HG02884 (cell line): Measurements from ENCODE around the gene IGIP.
"Not testable (repeated sequence)": the region's sequence is repeated elsewhere in the genome, so short reads cannot be mapped to it uniquely, and the experiment has no call there.

Source experiments
- ATAC-seq: cut with Tn5 transposase; IDR thresholded peaks from one replicate; pipeline ENCODE4 v1.9.1; 2021; ENCODE audit warnings: mild to moderate bottlenecking, moderate library complexity; ENCODE audit not compliant: unreplicated experiment

The IGIP gene

GRCh38 chr5:140140435-140140834 lies 14.7 kb downstream of the IGIP start:
- no peak for ATAC-seq

GRCh38 chr5:140141241-140141640 lies 15.5 kb downstream of the IGIP start:
- no peak for ATAC-seq

GRCh38 chr5:140142246-140142645 lies 16.5 kb downstream of the IGIP start:
- no peak for ATAC-seq

DNA sequence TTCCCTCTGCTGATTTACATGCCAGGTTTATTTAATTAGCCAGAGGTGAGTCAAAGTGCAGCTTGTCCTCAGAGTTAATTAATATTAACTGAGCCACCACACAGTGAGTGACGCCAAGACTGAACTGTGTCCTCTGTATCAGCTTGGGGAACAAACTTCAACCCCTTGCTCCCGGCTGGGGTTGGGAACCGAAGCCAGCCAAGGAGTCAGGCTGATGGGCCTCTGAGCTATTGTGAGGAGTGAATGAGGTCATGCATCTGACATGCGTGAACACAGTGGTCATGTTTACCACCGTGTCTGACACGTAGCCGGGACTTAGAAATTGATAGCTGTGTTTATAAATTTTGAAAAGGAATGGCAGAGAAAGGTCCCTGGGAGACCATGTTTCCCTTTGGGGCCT lies 17.1 kb downstream of the IGIP start:
- no peak for ATAC-seq

DNA sequence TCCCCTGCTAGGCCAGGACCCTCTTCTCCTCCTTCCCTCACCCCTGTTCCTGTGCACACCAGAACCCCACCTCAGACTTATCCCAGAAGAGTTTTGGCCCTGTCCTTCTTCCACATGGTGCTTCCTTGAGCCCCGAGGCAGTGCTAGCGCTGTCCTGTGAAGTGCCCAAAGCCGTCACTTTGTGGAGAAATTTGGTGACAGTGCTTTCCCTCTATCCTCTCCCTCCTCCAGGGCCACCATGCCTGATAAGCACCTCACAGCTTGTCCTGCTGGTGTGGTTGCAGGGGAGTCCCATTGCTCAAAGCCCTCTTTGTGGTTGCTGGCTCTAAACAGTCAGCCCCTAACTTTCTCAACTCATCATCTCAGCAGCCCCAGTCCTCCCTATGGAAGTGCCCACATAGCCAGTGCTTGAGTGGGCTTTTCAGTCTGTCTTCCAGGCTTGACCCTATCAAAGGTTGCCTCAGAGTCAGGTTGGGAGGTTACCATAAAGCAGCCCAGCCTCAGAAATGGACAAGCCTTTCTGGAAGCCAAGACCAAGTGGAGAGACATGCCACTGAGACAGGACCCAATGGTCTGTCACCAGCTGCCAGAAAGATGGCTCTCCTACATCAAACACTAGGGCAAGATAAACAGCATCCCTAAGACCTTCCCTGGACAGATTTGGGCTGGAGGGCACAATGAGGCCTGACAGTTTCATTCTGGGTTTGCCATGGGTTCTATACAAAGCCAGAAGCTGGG lies 18.0 kb downstream of the IGIP start:
- no peak for ATAC-seq

- no peak for ATAC-seq
These were observed 19.5 kb downstream of the IGIP start for GRCh38 chr5:140145256-140145655.

- peak; percentile 61 for ATAC-seq
These were observed 20.2 kb downstream of the IGIP start for GRCh38 chr5:140145818-140146522.

DNA sequence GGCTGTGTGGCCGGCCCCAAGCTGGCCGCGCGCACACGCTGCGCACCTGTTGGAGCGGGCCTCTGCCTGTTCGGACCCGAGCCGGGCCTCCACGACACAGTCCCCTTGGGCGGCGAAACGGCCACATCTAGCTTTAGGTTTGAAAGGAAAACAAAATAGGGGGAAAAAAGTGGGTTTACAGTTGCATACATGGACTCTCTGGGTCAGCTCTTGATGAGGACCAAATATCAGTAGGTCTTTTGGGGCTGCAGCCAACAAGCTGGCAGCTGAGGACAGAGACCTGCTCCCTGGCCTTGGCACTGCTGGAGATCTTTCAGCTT lies 20.7 kb downstream of the IGIP start:
- no peak for ATAC-seq

DNA sequence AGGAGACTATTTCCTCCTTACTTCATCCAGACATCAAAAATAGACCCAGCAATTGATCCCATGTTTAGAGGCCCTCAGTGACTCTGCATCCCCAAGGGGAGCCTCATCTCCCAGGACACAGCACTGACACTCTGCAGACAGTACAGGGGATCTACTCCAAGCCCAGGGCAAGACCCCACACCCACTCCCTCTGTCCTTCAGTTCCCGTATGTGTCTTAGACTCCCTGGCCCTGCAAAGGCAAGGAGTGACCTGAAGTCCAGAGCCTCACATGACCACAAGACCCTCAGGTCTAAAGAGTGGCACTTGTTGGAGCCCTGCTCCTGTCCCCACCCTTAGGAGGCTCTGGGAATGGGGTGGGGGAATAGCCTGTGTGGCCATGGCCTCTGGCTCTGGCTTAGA lies 21.7 kb downstream of the IGIP start:
- no peak for ATAC-seq

DNA sequence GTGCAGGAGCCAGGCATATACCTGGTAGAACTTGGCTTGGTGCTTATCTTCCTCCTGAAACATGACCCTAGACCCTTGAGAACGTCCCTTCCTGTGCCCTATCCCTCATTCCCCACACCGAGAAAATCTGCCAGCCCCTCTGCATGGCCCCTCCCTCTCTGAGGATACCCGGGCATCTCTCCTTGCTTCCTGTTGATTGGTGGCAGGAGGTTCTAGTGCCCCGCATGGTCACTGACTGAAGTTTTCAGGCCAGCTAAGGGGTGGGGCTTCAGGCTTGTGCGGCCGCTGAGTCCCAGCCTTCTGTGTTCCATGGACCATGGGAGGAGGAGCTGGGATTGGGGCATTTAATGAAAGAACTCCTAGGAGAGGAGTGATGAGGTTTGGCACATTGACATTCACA lies 22.8 kb downstream of the IGIP start:
- ATAC-seq, result no peak

- no peak for ATAC-seq
These were observed 24.5 kb downstream of the IGIP start for GRCh38 chr5:140150201-140150600.

GRCh38 chr5:140151144-140152021 lies 25.6 kb downstream of the IGIP start:
- ATAC-seq, result no peak

DNA sequence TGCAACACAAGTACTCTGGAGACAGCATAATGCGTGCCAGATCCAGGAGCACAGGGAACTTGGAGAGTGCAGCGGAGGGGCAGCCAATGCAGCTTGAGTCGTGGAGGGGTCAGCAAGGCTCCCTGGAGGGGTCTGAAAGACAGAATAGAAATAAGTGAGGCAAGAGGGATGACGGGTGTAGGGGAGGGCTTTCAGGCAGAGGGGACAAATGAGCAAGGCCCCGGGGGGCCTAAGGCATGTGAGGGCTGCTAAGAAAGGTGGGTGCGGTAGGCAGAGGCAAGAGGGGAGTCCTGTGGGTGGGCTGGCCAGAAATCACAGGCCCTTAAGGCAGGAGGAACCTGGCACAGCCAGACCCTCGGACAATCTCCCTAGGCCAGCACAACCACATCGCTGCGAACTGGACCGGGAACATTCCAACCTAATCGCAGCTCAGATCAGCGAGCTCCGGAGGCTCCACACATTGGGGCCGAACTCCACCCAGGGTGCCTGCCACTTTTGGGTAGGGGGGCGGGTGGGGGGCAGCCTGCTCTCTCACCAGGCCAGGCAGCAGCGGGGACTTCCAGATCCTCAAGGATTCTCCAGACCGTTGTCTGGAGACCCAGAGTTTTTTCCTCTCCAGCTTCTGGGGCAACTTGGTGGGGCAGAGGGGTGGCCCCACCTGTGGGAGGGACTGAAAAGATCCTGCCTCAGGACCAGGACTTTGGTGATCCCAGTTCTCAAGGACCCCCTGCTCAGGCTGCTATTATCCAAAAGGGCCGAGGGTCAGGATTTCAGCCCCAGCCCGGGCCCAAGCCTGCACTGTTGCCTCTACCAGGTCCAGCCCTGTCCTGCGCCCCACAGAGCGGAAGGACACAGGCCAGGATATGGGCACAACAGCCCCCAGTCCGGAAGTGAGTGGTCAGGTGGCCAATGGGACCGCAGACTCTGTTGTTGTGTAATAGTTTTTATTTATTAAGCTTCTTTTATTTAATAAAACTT lies 26.6 kb downstream of the IGIP start:
- ATAC-seq, result no peak

GRCh38 chr5:140153255-140153654 lies 27.5 kb downstream of the IGIP start:
- ATAC-seq, result no peak

DNA sequence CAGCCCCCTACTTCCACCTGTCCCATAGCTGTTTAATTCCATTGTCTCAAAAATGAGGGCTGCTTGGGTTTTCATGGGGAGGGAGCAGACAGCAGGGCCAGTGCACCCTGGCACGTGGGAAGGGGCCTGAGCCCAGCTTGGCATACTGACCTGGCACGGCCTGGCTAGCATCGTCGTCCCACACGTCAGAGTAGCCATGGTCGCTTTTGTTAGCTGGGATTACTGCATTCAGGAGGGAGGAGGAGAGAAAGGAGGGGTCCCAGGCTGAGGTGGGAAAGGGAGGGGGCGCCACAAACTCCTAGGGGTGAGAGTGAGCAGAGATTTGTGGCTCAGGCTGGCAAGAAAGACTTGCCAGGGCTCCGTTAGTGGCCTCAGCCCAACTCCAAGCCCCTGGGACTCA lies 28.2 kb downstream of the IGIP start:
- no peak for ATAC-seq

DNA sequence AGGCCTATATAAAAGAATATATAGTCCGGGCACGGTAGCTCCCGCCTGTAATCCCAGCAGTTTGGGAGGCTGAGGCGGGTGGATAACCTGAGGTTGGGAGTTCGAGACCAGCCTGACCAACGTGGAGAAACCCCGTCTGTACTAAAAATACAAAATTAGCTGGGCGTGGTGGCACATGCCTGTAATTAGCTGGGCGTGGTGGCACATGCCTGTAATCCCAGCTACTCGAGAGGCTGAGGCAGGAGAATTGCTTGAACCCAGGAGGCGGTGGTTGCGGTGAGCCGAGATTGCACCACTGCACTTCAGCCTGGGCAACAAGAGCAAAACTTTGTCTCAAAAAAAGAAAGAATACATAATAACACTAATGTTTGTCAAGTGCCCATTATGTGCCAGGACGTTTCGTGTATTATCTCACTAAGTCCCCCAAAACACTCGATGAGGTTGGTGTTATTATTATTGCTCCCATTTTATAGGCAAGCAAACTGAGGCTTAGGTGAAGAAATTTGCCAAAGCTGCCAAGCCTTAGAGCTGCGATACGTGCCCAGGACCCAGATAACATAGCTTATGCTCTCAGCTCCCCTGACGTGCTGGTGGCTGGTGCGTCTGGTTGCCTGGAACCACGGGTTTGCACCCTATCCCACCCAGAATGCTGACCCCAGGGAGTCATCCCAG lies 29.1 kb downstream of the IGIP start:
- ATAC-seq, result not testable (repeated sequence)

DNA sequence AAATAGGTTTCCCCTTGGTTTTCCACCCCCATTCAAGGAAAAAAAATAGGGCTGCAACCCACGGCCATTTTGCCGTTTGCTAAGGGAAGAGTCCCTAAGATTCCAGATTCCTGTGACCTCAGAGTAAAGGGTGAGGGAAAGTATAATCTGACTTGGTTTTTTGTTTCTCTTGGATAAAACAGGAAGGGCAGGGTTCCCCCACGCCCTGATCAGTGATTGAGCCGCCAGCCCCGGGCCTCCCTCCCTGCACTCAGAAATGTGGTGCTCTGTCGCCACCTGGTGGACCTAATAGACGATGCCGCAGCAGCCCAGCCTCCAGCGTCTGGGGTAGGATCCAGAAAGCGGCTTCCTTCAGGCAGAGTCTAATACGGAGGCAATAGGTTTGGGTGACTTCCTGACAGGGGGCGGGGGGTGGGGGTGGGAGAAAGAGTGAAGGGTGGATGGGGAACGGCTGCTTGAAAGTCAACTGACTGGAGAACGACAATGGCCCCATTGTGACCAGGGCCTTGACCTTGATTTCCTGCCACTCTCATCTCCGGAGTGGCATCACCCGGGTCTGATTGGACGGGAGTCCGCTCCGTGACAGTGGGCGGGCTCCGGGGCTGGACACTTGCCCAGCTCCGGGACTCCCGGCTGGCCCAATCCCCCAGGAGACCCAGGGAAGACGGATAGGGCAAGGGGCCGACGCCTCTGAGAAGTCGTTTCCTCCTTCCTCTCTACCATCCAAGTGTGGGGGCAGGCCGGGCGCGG lies 31.5 kb downstream of the IGIP start:
- ATAC-seq, result peak; percentile 97

DNA sequence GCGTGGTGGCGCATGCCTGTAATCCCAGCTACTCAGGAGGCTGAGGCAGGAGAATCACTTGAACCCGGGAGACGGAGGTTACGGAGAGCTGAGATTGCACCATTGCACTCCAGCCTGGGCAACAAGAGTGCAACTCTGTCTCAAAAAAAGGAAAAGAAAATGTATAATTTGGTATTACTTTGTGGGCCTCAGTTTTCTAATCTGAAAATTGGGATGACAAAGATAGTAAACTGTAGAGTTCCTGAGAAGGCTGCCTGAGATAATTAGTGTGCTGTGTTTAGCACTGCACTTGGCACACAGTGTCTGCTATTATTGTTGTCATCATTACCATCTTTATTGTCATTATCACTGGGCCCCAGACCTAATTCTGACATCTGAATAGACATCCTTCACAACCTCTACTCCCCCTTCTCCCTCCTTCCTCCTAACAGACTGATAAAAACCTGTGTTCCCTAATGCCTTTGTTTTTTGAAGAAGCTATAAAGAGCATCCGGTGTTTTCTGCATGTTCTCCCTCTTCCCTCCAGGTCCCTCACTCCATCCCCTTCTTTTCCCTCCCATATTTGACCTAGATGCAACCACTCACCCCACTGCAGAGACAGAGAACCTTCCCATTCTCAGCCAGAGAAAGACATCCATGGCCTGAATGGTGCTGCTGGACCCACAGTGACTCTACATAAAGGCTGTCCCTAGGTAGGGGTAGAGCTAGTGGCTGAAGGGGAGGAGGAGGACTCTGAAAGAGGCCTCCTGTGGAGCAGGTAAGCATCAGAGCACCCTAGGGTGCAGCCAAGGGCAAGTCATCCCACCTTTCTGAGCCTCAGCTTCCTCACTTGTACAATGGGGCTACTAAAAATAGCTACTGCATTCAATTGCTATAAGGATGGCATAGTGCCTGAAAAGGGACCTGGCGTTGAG lies 33.5 kb downstream of the IGIP start:
- no peak for ATAC-seq
